Measurements from ENCODE around the gene LRCH3.

Gene LRCH3

DNA sequence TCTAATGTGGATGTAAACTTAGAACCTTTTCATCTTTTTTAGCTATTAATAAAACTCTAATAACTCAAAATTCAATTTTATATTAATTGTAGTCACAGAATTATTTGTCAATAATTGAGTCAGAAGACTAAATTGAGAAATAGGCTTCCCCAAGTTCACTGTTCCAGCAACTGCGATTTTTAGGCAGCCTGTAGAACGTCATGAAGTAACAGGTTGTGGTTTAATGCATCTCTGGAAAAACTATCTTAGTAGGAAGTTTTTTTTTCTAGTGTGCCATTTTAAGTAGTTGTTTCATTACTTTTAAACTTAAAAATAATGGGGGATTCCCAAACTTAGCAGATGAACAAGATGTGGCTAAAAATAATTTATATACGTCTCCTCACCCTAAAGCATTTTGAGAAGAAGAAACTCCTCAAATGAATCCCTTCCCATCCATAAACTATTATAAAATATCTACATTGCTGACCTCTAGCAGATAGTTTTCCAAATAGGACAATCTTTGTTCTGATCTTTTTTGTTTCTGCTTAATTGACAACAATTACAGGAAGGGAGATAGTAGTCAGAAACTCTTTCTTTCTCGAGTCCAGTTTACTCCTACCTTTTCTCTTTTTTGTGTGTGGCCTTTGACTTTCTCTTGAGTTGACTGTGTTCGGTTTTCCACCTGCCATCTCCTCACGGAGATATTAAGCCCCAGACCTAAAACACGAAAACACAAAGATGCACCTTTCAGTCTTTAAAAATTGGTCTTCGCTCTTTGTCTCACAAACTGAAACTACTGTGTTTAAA lies 43.1 kb downstream of the LRCH3 start:
- no peaks in the 10 kb centered on the region for H3K9me3 ChIP-seq (ENCODE audit: control extremely low read depth in 1 of 5, control insufficient read depth in 4 of 5, insufficient read depth in 2 of 5, low read depth in 1 of 5, low read length in 4 of 5)
- H3K4me1 ChIP-seq (ENCODE audit: control extremely low read depth in 1 of 4, control insufficient read depth in 4 of 4, insufficient read depth in 4 of 4, low read length in 3 of 4) = no peaks in the 10 kb centered on the region
- no peak for DNase-seq
- WGBS (ENCODE audit: insufficient coverage) = 93% methylated on average over 6 of the region's 8 CpGs
- no peaks in the 10 kb centered on the region for H3K27me3 ChIP-seq (replicated peaks in 2 of 5; ENCODE audit: control insufficient read depth in 4 of 5, insufficient read depth in 5 of 5, low read length in 4 of 5)
- H3K4me3 ChIP-seq (ENCODE audit: control insufficient read depth in 1 of 7, extremely low read depth in 1 of 7, insufficient read depth in 4 of 7, low read depth in 2 of 7, low read length in 6 of 7) = no peak overlapping the region
- H3K27ac ChIP-seq (ENCODE audit: insufficient read depth in 1 of 2, low read depth in 1 of 2, low read length in 2 of 2, poor library complexity in 1 of 2, severe bottlenecking in 2 of 2) = no peak overlapping the region
- POLR2A ChIA-PET = no interaction called here
- H3K36me3 ChIP-seq (ENCODE audit: control insufficient read depth in 4 of 4, insufficient read depth in 4 of 4, low read length in 3 of 4) = peaks cover 30 to 53% (median 39%) of the 10 kb centered on the region in 4 experiments
- CTCF ChIA-PET = interaction anchor here (1.4 kb wide), 1 partner anchor 8 kb away, joined by 4 read pairs; no protein-coding TSS in a partner anchor

DNA sequence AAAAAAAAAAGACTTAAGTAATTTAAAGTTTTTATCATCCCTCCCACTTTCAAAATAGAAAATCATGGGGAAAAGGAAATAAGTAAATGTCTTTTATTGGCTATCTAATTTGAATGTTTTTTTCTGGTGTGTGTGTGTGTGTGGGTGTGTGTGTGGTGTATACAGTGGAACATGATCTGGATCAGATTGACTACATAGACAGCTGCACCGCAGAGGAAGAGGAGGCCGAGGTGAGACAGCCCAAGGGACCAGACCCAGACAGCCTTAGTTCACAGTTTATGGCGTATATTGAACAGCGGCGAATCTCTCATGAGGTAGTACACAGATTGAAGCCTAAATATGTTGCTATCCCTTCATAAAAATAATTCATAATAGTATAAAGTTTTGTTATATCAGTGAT lies 44.5 kb downstream of the LRCH3 start:
- H3K9me3 ChIP-seq (ENCODE audit: control extremely low read depth in 1 of 5, control insufficient read depth in 4 of 5, insufficient read depth in 2 of 5, low read depth in 1 of 5, low read length in 4 of 5) = no peaks in the 10 kb centered on the region
- H3K4me3 ChIP-seq (ENCODE audit: control insufficient read depth in 1 of 7, extremely low read depth in 1 of 7, insufficient read depth in 4 of 7, low read depth in 2 of 7, low read length in 6 of 7) = no peak overlapping the region
- H3K4me1 ChIP-seq (ENCODE audit: control extremely low read depth in 1 of 4, control insufficient read depth in 4 of 4, insufficient read depth in 4 of 4, low read length in 3 of 4) = no peaks in the 10 kb centered on the region
- WGBS (ENCODE audit: insufficient coverage) = no CpG with 5 or more reads among the region's 5 CpGs
- POLR2A ChIA-PET = no interaction called here
- no peak overlapping the region for H3K27ac ChIP-seq (ENCODE audit: insufficient read depth in 1 of 2, low read depth in 1 of 2, low read length in 2 of 2, poor library complexity in 1 of 2, severe bottlenecking in 2 of 2)
- no peak for DNase-seq
- CTCF ChIA-PET = no interaction called here
- peaks cover 27 to 54% (median 37%) of the 10 kb centered on the region in 4 experiments for H3K36me3 ChIP-seq (ENCODE audit: control insufficient read depth in 4 of 4, insufficient read depth in 4 of 4, low read length in 3 of 4)
- H3K27me3 ChIP-seq (replicated peaks in 2 of 5; ENCODE audit: control insufficient read depth in 4 of 5, insufficient read depth in 5 of 5, low read length in 4 of 5) = no peaks in the 10 kb centered on the region

DNA sequence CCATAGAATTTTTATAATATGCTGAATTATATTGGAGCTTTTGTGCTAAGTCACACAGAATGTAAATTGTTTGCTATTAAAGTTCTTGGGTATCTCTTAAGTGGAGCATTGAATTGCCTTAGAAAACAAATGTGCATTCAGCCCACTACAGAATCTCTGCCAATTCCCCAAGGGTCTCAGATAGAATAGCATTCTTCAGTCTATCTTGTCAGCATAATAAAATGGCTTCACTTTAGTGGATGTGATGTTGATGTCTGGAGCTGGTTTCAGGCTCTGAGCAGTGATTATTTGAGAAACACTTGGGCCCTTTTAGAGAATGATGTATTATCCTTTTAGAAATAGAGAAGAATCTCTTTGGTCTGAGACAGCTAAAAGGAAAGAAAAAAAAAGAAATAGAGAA lies 45.2 kb downstream of the LRCH3 start:
- H3K27ac ChIP-seq (ENCODE audit: insufficient read depth in 1 of 2, low read depth in 1 of 2, low read length in 2 of 2, poor library complexity in 1 of 2, severe bottlenecking in 2 of 2) = no peak overlapping the region
- H3K9me3 ChIP-seq (ENCODE audit: control extremely low read depth in 1 of 5, control insufficient read depth in 4 of 5, insufficient read depth in 2 of 5, low read depth in 1 of 5, low read length in 4 of 5) = no peaks in the 10 kb centered on the region
- H3K36me3 ChIP-seq (ENCODE audit: control insufficient read depth in 4 of 4, insufficient read depth in 4 of 4, low read length in 3 of 4) = peaks cover 23 to 55% (median 39%) of the 10 kb centered on the region in 4 experiments
- no peaks in the 10 kb centered on the region for H3K27me3 ChIP-seq (replicated peaks in 2 of 5; ENCODE audit: control insufficient read depth in 4 of 5, insufficient read depth in 5 of 5, low read length in 4 of 5)
- ChIA-PET CTCF (no interaction called here), POLR2A (interaction anchor here (0.6 kb wide), 1 partner anchor 1744 kb away, joined by 3 read pairs; no protein-coding TSS in a partner anchor)
- no peak overlapping the region for H3K4me3 ChIP-seq (ENCODE audit: control insufficient read depth in 1 of 7, extremely low read depth in 1 of 7, insufficient read depth in 4 of 7, low read depth in 2 of 7, low read length in 6 of 7)
- no peak for DNase-seq
- no peaks in the 10 kb centered on the region for H3K4me1 ChIP-seq (ENCODE audit: control extremely low read depth in 1 of 4, control insufficient read depth in 4 of 4, insufficient read depth in 4 of 4, low read length in 3 of 4)

DNA sequence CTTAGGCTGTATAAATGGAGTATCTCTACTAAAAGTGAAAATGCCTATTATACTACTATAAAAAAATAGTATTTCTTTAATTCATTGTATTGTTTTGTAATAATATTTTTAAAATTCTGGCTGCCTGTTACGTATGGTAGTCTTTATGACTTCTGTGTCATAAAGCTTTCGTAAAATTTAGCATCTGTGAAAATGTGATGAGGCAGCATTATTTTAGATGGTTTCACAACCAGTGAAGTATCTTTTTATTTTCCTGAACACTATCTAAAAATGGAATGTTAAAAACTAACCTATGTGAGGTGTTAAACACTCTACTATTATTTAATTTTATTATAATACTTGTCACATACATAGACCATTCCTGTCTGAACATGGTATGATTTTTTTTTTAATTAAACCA lies 46.2 kb downstream of the LRCH3 start:
- Histone ChIP-seq H3K27ac (ENCODE audit: insufficient read depth in 1 of 2, low read depth in 1 of 2, low read length in 2 of 2, poor library complexity in 1 of 2, severe bottlenecking in 2 of 2) (no peak overlapping the region), H3K4me1 (ENCODE audit: control extremely low read depth in 1 of 4, control insufficient read depth in 4 of 4, insufficient read depth in 4 of 4, low read length in 3 of 4) (no peaks in the 10 kb centered on the region), H3K36me3 (ENCODE audit: control insufficient read depth in 4 of 4, insufficient read depth in 4 of 4, low read length in 3 of 4) (peaks cover 20 to 55% (median 44%) of the 10 kb centered on the region in 4 experiments), H3K27me3 (replicated peaks in 2 of 5; ENCODE audit: control insufficient read depth in 4 of 5, insufficient read depth in 5 of 5, low read length in 4 of 5) (no peaks in the 10 kb centered on the region), H3K4me3 (ENCODE audit: control insufficient read depth in 1 of 7, extremely low read depth in 1 of 7, insufficient read depth in 4 of 7, low read depth in 2 of 7, low read length in 6 of 7) (no peak overlapping the region), H3K9me3 (ENCODE audit: control extremely low read depth in 1 of 5, control insufficient read depth in 4 of 5, insufficient read depth in 2 of 5, low read depth in 1 of 5, low read length in 4 of 5) (no peaks in the 10 kb centered on the region)
- no CpG with 5 or more reads among the region's 2 CpGs for WGBS (ENCODE audit: insufficient coverage)
- POLR2A ChIA-PET = no interaction called here
- CTCF ChIA-PET = no interaction called here
- DNase-seq = no peak

DNA sequence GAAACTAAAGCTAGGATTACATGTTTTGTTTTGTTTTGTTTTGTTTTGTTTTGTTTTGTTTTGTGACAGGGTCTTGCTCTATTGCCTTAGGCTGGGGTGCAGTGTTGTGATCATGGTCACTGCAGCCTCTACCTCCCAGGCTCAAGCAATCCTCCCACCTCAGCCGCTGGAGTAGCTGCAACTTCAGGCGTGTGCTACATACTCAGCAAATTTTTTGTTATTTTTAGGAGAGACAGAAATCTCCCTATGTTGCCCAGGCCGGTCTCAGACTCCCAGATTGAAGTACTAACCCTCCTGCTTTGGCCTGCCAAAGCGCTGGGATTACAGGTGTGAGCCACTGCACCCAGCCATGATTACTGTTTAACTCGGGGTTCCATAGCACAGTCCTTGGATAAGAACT lies 50.7 kb downstream of the LRCH3 start:
- Histone ChIP-seq H3K36me3 (ENCODE audit: control insufficient read depth in 4 of 4, insufficient read depth in 4 of 4, low read length in 3 of 4) (peaks cover 14 to 58% (median 45%) of the 10 kb centered on the region in 4 experiments), H3K27me3 (replicated peaks in 2 of 5; ENCODE audit: control insufficient read depth in 4 of 5, insufficient read depth in 5 of 5, low read length in 4 of 5) (no peaks in the 10 kb centered on the region), H3K4me1 (ENCODE audit: control extremely low read depth in 1 of 4, control insufficient read depth in 4 of 4, insufficient read depth in 4 of 4, low read length in 3 of 4) (no peaks in the 10 kb centered on the region), H3K4me3 (ENCODE audit: control insufficient read depth in 1 of 7, extremely low read depth in 1 of 7, insufficient read depth in 4 of 7, low read depth in 2 of 7, low read length in 6 of 7) (no peak overlapping the region), H3K27ac (ENCODE audit: insufficient read depth in 1 of 2, low read depth in 1 of 2, low read length in 2 of 2, poor library complexity in 1 of 2, severe bottlenecking in 2 of 2) (no peak overlapping the region), H3K9me3 (ENCODE audit: control extremely low read depth in 1 of 5, control insufficient read depth in 4 of 5, insufficient read depth in 2 of 5, low read depth in 1 of 5, low read length in 4 of 5) (no peaks in the 10 kb centered on the region)
- WGBS (ENCODE audit: insufficient coverage) = 98% methylated on average over 4 of the region's 5 CpGs
- ChIA-PET CTCF (no interaction called here), POLR2A (interaction anchor here (0.9 kb wide), 1 partner anchor 53 kb away, joined by 3 read pairs; no protein-coding TSS in a partner anchor)
- no peak for DNase-seq

DNA sequence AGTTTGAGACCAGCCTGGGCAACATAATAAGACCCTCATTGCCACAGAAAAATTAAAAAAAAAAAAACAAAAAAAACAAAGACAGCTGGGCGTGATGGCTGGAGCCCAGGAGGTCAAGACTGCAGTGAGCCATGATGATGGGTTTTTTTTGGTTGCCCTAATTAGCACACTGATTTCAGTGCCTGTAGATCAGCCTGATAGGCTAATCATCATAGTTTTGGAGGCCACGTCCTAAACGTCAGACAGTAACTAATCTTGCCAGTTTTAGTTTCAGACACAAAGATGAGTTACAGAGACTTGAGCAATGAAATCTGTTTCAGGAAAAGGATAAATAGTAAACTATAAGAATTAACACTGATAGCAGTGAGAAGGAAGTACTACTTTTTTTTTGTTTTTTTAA lies 55.4 kb downstream of the LRCH3 start:
- H3K36me3 ChIP-seq (ENCODE audit: control insufficient read depth in 4 of 4, insufficient read depth in 4 of 4, low read length in 3 of 4) = peaks cover 15 to 49% (median 40%) of the 10 kb centered on the region in 4 experiments
- CTCF ChIA-PET = interaction anchor here (0.6 to 2.4 kb wide), 2 partner anchors 11 to 951 kb away, joined by 3 to 7 read pairs; no protein-coding TSS in a partner anchor

DNA sequence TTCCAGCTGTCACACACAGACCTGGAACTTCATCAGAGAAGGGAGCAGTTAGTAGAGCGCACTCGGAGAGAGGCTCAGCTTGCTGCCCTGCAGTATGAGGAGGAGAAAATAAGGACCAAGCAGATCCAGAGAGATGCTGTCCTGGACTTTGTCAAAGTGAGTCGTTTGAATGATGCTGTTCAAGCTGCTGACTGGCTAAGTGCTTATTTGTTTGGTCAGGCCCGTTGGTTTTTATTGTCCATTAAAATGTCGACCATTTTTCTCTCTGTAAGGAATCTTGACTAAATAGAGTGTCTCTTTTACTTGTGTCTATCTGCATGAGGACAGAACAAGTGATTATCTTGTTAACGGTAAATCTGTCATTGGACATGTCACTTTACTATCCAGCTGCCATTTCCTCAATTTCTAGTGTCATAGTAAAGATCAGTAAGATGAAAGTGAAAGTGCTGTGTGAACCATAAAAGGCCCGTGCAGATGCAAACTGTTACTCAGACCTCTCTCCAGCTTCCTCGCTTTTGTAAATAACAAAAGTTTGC lies 56.9 kb downstream of the LRCH3 start:
- DNase-seq = peak; percentile 54 to 85 (median 78)
- Histone ChIP-seq H3K4me1 (ENCODE audit: control extremely low read depth in 1 of 4, control insufficient read depth in 4 of 4, insufficient read depth in 4 of 4, low read length in 3 of 4) (peaks cover 4 to 12% (median 9%) of the 10 kb centered on the region in 4 experiments), H3K36me3 (ENCODE audit: control insufficient read depth in 4 of 4, insufficient read depth in 4 of 4, low read length in 3 of 4) (peaks cover 15 to 51% (median 35%) of the 10 kb centered on the region in 4 experiments), H3K4me3 (ENCODE audit: control insufficient read depth in 1 of 7, extremely low read depth in 1 of 7, insufficient read depth in 4 of 7, low read depth in 2 of 7, low read length in 6 of 7) (peak overlapping the region in 6 of 7 experiments; percentile 44 to 72 (median 53)), H3K27ac (ENCODE audit: insufficient read depth in 1 of 2, low read depth in 1 of 2, low read length in 2 of 2, poor library complexity in 1 of 2, severe bottlenecking in 2 of 2) (peak overlapping the region; percentile 59 to 79), H3K9me3 (ENCODE audit: control extremely low read depth in 1 of 5, control insufficient read depth in 4 of 5, insufficient read depth in 2 of 5, low read depth in 1 of 5, low read length in 4 of 5) (no peaks in the 10 kb centered on the region), H3K27me3 (replicated peaks in 2 of 5; ENCODE audit: control insufficient read depth in 4 of 5, insufficient read depth in 5 of 5, low read length in 4 of 5) (no peaks in the 10 kb centered on the region)
- ChIA-PET POLR2A (interaction anchor here (1.0 kb wide), 1 partner anchor 35 kb away, joined by 3 read pairs; no protein-coding TSS in a partner anchor), CTCF (interaction anchor here (1.0 to 2.4 kb wide), 2 partner anchors 9 to 233 kb away, joined by 3 to 7 read pairs; no protein-coding TSS in a partner anchor)
- WGBS (ENCODE audit: insufficient coverage) = 33% methylated on average over 7 of the region's 8 CpGs

More for the DNA sequence above, 55.4 kb downstream of the LRCH3 start:
- Histone ChIP-seq H3K9me3 (ENCODE audit: control extremely low read depth in 1 of 5, control insufficient read depth in 4 of 5, insufficient read depth in 2 of 5, low read depth in 1 of 5, low read length in 4 of 5) (no peaks in the 10 kb centered on the region), H3K27ac (ENCODE audit: insufficient read depth in 1 of 2, low read depth in 1 of 2, low read length in 2 of 2, poor library complexity in 1 of 2, severe bottlenecking in 2 of 2) (no peak overlapping the region), H3K4me3 (ENCODE audit: control insufficient read depth in 1 of 7, extremely low read depth in 1 of 7, insufficient read depth in 4 of 7, low read depth in 2 of 7, low read length in 6 of 7) (no peak overlapping the region), H3K4me1 (ENCODE audit: control extremely low read depth in 1 of 4, control insufficient read depth in 4 of 4, insufficient read depth in 4 of 4, low read length in 3 of 4) (peaks cover 4 to 12% (median 9%) of the 10 kb centered on the region in 4 experiments), H3K27me3 (replicated peaks in 2 of 5; ENCODE audit: control insufficient read depth in 4 of 5, insufficient read depth in 5 of 5, low read length in 4 of 5) (no peaks in the 10 kb centered on the region)
- DNase-seq = no peak
- POLR2A ChIA-PET = no interaction called here
- 95% methylated on average over 3 of the region's 3 CpGs for WGBS (ENCODE audit: insufficient coverage)
